ENCODE results near the gene TFAP2D. TPM values are rescaled to one million over a fixed set of nuclear protein-coding genes. Genes with fewer than 3 reads are reported as not detected.

TFAP2D gene
- total RNA-seq: not detected in 2 replicates

GRCh38 chr6:50713226-50713625, at the start of gene TFAP2D:
Gene TFAP2D, plus strand, starts transcription at chr6:50713526. Its CDS starts 530 bp downstream, at chr6:50714056.

GRCh38 chr6:50818673-50819072, 105.3 kb downstream of the TFAP2D start, which contains the start of gene TFAP2B:
Gene TFAP2B, plus strand, starts transcription at chr6:50818871. Its CDS starts 21 bp downstream, at chr6:50818892.

Other genes with a start within 250 kb of the TFAP2D start
- not detected in 2 replicates for gene TFAP2B, start 105.3 kb downstream of the TFAP2D start, total RNA-seq

Measured in subcutaneous preadipocyte (primary cell).